ENCODE results near the gene SOHLH2.

SOHLH2 gene, protein sequence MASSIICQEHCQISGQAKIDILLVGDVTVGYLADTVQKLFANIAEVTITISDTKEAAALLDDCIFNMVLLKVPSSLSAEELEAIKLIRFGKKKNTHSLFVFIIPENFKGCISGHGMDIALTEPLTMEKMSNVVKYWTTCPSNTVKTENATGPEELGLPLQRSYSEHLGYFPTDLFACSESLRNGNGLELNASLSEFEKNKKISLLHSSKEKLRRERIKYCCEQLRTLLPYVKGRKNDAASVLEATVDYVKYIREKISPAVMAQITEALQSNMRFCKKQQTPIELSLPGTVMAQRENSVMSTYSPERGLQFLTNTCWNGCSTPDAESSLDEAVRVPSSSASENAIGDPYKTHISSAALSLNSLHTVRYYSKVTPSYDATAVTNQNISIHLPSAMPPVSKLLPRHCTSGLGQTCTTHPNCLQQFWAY

DNA sequence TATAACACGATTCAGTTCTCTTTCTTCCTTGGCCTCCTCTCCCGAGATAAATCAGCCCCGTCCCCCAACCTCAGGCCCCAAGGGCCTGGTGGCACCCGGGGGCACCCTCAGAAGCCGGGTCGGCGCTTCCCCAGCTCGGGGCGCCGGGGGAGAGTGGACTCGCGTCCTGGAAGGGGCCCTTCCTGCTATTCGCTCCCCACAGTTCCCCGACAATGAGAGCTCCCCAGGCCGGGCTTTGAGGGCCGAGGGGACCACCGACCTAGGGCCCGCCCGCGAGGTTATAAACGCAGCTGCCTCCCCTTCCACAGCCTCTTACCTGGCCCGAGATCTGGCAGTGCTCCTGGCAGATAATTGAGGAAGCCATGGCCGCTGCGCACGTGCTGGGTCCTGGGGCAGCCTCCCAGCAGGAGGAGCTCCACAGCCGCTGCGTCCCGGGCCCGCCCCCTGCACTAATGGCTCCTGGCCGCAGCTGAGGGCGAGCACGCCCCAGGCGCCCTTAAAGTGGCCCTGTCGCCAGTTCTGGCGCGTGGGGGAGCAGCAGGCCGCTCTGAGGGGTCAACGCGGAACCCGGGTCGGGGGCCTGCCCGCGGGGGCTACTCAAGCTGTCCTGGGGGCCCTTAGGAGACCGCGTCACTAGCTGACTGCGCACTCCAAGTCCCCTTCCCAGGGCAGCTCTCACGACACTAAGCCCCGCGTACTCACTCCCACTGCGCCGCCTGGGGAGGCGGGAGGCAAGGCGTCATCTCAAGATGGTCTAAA lies at the start of gene SOHLH2:
Gene SOHLH2 (minus strand): TSS at position 394 of the 759 bp plus-strand sequence. CDS start 30 bp downstream, at position 364.
- Mint-ChIP-seq H3K27ac (peak within 1 kb of the TSS in 2 of 3 experiments; percentile 22 to 50), H3K36me3 (ENCODE audit: low read depth) (no peaks in the 10 kb centered on the region), H3K27me3 (ENCODE audit: low read depth) (peaks cover 8% of the 10 kb centered on the region), H3K4me3 (no peak within 1 kb of the TSS), H3K9me3 (peaks cover 14% of the 10 kb centered on the region), H3K4me1 (peaks cover 27% of the 10 kb centered on the region)
- TF ChIP-seq, protein P1, sequence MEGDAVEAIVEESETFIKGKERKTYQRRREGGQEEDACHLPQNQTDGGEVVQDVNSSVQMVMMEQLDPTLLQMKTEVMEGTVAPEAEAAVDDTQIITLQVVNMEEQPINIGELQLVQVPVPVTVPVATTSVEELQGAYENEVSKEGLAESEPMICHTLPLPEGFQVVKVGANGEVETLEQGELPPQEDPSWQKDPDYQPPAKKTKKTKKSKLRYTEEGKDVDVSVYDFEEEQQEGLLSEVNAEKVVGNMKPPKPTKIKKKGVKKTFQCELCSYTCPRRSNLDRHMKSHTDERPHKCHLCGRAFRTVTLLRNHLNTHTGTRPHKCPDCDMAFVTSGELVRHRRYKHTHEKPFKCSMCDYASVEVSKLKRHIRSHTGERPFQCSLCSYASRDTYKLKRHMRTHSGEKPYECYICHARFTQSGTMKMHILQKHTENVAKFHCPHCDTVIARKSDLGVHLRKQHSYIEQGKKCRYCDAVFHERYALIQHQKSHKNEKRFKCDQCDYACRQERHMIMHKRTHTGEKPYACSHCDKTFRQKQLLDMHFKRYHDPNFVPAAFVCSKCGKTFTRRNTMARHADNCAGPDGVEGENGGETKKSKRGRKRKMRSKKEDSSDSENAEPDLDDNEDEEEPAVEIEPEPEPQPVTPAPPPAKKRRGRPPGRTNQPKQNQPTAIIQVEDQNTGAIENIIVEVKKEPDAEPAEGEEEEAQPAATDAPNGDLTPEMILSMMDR (IDR thresholded peaks at IDR 0.05; ENCODE audit: unreplicated experiment in 3 of 3): no peak

DNA sequence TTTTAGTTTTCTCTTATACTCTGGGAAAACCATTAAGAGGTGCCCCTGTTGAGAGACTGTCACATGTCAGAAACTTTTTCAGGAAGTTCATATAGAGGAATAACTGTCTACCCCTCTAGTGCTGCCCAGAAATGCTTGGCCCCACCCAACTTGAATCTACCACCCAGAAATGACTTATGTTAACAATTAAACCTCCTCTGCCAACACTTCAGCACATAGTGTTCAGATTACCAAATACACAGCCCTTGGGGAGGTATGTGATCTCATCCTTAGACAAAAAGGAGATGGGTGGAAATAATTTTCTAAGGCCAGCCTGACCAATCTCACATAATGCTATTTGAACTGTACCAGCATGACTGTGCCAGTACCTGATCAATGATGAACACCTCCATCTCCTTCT lies 47.6 kb upstream of the SOHLH2 start:
- H3K36me3 Mint-ChIP-seq (ENCODE audit: low read depth): no peaks in the 10 kb centered on the region

DNA sequence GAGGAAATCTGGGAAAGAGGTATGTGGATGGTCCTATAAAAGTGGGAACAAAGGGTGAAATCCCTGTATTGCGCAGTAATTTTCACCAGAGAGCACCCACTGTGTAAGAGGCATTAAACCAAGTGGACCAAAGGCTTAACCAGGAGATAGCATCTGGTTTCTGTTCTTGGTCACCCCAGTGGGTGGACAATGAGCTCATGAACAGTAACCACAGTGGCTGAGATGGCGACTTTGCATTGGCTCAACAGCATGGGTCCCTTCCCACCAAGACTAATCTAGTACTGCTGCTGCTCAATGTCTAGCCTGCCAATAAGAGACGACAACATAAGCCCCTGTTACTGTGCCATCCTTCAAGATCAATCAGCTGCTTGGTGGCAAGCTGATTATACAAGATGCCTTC lies 46.7 kb upstream of the SOHLH2 start:
- Mint-ChIP-seq H3K9me3 (no peaks in the 10 kb centered on the region), H3K27me3 (ENCODE audit: low read depth) (peaks cover 6% of the 10 kb centered on the region), H3K36me3 (ENCODE audit: low read depth) (no peaks in the 10 kb centered on the region), H3K4me1 (no peaks in the 10 kb centered on the region), H3K27ac (no peak overlapping the region), H3K4me3 (no peak overlapping the region)
- TF ChIP-seq, protein P1 (IDR thresholded peaks at IDR 0.05; ENCODE audit: unreplicated experiment in 3 of 3): no peak

More for the DNA sequence above, 47.6 kb upstream of the SOHLH2 start:
- Mint-ChIP-seq H3K27ac (no peak overlapping the region), H3K27me3 (ENCODE audit: low read depth) (peaks cover 6% of the 10 kb centered on the region), H3K4me1 (peaks cover 3% of the 10 kb centered on the region), H3K4me3 (no peak overlapping the region), H3K9me3 (peaks cover 5% of the 10 kb centered on the region)
- TF ChIP-seq, protein P1 (IDR thresholded peaks at IDR 0.05; ENCODE audit: unreplicated experiment in 3 of 3): no peak

DNA sequence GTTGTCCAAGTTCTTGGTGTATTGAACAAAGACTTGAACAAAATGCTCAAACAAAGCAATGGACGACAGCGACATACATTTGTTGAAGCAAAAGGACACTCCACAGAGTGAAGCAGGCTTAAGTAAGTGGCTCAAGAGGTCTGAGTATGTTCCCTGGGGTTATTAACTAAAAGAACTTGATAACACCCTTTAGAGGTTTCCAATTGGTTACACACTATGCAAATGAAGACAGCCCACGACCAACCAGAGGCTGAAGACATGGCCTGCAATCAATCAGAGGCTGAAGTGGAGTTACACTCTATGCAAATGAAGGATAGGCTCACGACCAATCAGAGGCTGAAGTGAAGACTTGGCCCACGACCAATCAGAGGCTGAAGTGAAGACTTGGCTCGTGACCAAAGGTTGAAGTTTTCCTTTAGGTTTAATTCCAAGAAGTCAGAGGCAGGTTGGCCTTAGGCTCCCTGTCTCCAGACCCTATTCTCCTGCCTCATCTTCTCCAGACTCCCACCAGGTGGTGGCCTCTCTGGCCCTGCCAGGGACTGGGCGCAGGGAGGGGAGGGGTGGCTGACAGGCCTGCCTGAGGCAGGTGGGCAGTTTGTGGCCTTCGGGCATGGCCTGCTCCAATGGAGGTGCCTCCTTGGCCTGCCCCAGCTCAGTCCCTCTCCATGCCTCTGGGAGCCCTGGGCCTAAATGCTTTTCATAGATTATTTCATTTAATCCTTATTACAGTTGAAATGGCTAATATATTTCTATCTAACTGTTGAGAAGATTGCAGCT lies 45.2 kb upstream of the SOHLH2 start:
- Mint-ChIP-seq H3K36me3 (ENCODE audit: low read depth) (no peaks in the 10 kb centered on the region), H3K27ac (no peak overlapping the region), H3K4me3 (no peak overlapping the region), H3K4me1 (no peaks in the 10 kb centered on the region), H3K27me3 (ENCODE audit: low read depth) (peaks cover 6% of the 10 kb centered on the region), H3K9me3 (no peaks in the 10 kb centered on the region)
- TF ChIP-seq, protein P1 (IDR thresholded peaks at IDR 0.05; ENCODE audit: unreplicated experiment in 3 of 3): no peak

DNA sequence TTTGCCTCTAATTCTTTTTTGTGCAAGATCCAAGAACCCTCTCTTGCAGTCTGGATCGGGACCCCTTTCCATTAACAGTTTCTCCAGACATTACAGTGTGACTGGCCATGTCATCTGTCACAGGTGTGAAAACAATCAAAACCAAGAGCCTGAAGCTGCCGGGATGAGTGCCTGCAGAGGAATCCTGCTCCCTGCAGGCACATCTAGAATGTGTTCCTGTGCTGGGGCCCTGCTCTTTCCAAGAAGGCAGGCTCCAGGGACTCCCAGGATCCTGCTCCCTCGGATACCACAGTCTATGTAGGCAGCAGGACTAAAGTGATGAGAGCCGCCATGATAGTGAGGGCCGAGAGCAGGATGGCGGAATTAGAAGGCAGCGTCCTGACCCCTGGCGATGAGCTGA lies 44.5 kb upstream of the SOHLH2 start:
- Mint-ChIP-seq H3K27me3 (ENCODE audit: low read depth) (peaks cover 6% of the 10 kb centered on the region), H3K27ac (no peak overlapping the region), H3K36me3 (ENCODE audit: low read depth) (no peaks in the 10 kb centered on the region), H3K4me3 (no peak overlapping the region), H3K9me3 (no peaks in the 10 kb centered on the region), H3K4me1 (no peaks in the 10 kb centered on the region)
- TF ChIP-seq, protein P1 (IDR thresholded peaks at IDR 0.05; ENCODE audit: unreplicated experiment in 3 of 3): no peak

Measured in nephron (organoid).